Calu3 (cell line): ENCODE measurements around the gene HACD2. TPM values are rescaled to one million over a fixed set of nuclear protein-coding genes. Genes with fewer than 3 reads are reported as not detected.

Experiments
- BruUV-seq: library from RNA; stranded (reverse); fragments of 400-500 nt; replicated peaks from 2 replicates; lab custom pipeline; 2021; lab: Mats Ljungman, UMichigan
- CTCF ChIA-PET: fragments of 300-600 bp; sonication (Branson Sonifier 250); formaldehyde crosslinking; loops from one replicate; lab custom pipeline; 2022; ENCODE audit warnings: antibody characterized with exemption; lab: Charles Lee
- DNase-seq: peaks from one replicate; pipeline ENCODE4 v3.0.0; 2022
- H3K27ac Mint-ChIP-seq: one replicate; pipeline ENCODE4 v1.8.0; 2022; ENCODE audit warnings: mixed read lengths; ENCODE audit not compliant: unreplicated experiment
- H3K27me3 Mint-ChIP-seq: one replicate; pipeline ENCODE4 v1.8.0; 2022; ENCODE audit warnings: mixed read lengths; ENCODE audit not compliant: unreplicated experiment
- H3K36me3 Mint-ChIP-seq: one replicate; pipeline ENCODE4 v1.8.0; 2022; ENCODE audit warnings: mild to moderate bottlenecking, moderate library complexity, mixed read lengths; ENCODE audit not compliant: insufficient read depth, unreplicated experiment
- H3K4me1 Mint-ChIP-seq: one replicate; pipeline ENCODE4 v1.8.0; 2022; ENCODE audit warnings: mild to moderate bottlenecking, low read depth, mixed read lengths; ENCODE audit not compliant: unreplicated experiment
- H3K4me3 Mint-ChIP-seq: one replicate; pipeline ENCODE4 v1.8.0; 2022; ENCODE audit warnings: mild to moderate bottlenecking, low read depth, moderate library complexity, mixed read lengths; ENCODE audit not compliant: unreplicated experiment
- H3K9me3 Mint-ChIP-seq: one replicate; pipeline ENCODE4 v1.8.0; 2022; ENCODE audit warnings: low read depth, mixed read lengths; ENCODE audit not compliant: unreplicated experiment
- CTCF ChIP-seq: fragments of 200-600 bp; IDR thresholded peaks from one replicate; pipeline ENCODE4 v1.8.0; 2022; ENCODE audit warnings: antibody characterized with exemption; ENCODE audit not compliant: unreplicated experiment
- intact Hi-C: fragments of 100-400 bp; cut with micrococcal nuclease; formaldehyde crosslinking; loops from one replicate; pipeline ENCODE4 v1.10.0; 2022; ENCODE audit not compliant: unreplicated experiment
- total RNA-seq: library from RNA; stranded (reverse); gene quantifications from 2 replicates; pipeline ENCODE4 v1.2.3, GENCODE V29; 2022

Gene HACD2
- total RNA-seq, 1 experiment from 2014 or later, result 69.0 TPM

- DNase-seq, result peak; percentile 13
- Mint-ChIP-seq H3K4me1 (peaks cover 8% of the 10 kb centered on the region), H3K27me3 (no peaks in the 10 kb centered on the region), H3K9me3 (peaks cover 3% of the 10 kb centered on the region), H3K27ac (no peak overlapping the region), H3K36me3 (no peaks in the 10 kb centered on the region), H3K4me3 (no peak overlapping the region)
- BruUV-seq, result no TSS peak
- no peak for TF ChIP-seq CTCF
- CTCF ChIA-PET, result interaction anchor here (1.2 to 1.4 kb wide), 2 partner anchors 10 to 15 kb away, joined by 4 read pairs; no protein-coding TSS in a partner anchor
- intact Hi-C loops, result loop anchor here (1.0 kb wide), 1 partner anchor 15 kb away; no protein-coding TSS in a partner anchor
Observed at GRCh38 chr3:123586968-123587367, 2.1 kb upstream of the HACD2 start.

GRCh38 chr3:123586131-123586530 is 1.3 kb upstream of the HACD2 start:
- intact Hi-C loops, result loop anchor here (1.0 kb wide), 1 partner anchor 16 kb away; no protein-coding TSS in a partner anchor
- TF ChIP-seq CTCF, result no peak
- no TSS peak for BruUV-seq
- H3K4me3 Mint-ChIP-seq, result no peak overlapping the region
- H3K4me1 Mint-ChIP-seq, result peaks cover 8% of the 10 kb centered on the region
- peak; percentile 58 for DNase-seq
- peaks cover 6% of the 10 kb centered on the region for H3K36me3 Mint-ChIP-seq
- no peaks in the 10 kb centered on the region for H3K27me3 Mint-ChIP-seq
- no peaks in the 10 kb centered on the region for H3K9me3 Mint-ChIP-seq
- H3K27ac Mint-ChIP-seq, result no peak overlapping the region
- CTCF ChIA-PET, result interaction anchor here (0.6 to 1.5 kb wide), 3 partner anchors 16 to 56 kb away, joined by 3 to 4 read pairs (median 4); no protein-coding TSS in a partner anchor

- Mint-ChIP-seq H3K36me3 (peaks cover 20% of the 10 kb centered on the region), H3K27me3 (no peaks in the 10 kb centered on the region), H3K4me3 (no peak overlapping the region), H3K27ac (no peak overlapping the region), H3K4me1 (peaks cover 8% of the 10 kb centered on the region), H3K9me3 (no peaks in the 10 kb centered on the region)
- intact Hi-C loops, result no loop called here
- TF ChIP-seq CTCF, result no peak
- CTCF ChIA-PET, result interaction anchor here (0.6 to 1.5 kb wide), 4 partner anchors 22 to 1222 kb away, joined by 3 to 4 read pairs (median 4); no protein-coding TSS in a partner anchor
- DNase-seq, result peak; percentile 65
- no TSS peak for BruUV-seq
Observed at GRCh38 chr3:123584284-123584987, 417 bp downstream of the HACD2 start.

GRCh38 chr3:123583561-123583960 is 1.3 kb downstream of the HACD2 start:
- Mint-ChIP-seq H3K27ac (no peak overlapping the region), H3K27me3 (no peaks in the 10 kb centered on the region), H3K9me3 (no peaks in the 10 kb centered on the region), H3K4me1 (peaks cover 8% of the 10 kb centered on the region), H3K36me3 (peaks cover 20% of the 10 kb centered on the region), H3K4me3 (no peak overlapping the region)
- intact Hi-C loops, result no loop called here
- no peak for TF ChIP-seq CTCF
- no peak for DNase-seq
- CTCF ChIA-PET, result interaction anchor here (0.7 to 1.5 kb wide), 5 partner anchors 23 to 574 kb away, joined by 3 to 4 read pairs (median 3); no protein-coding TSS in a partner anchor
- BruUV-seq, result TSS peak; percentile 49
